Superior temporal gyrus (tissue), 1 donor: ENCODE data around the gene PTPRK.
"Not testable (repeated sequence)": the region's sequence is repeated elsewhere in the genome, so short reads cannot be mapped to it uniquely, and the experiment has no call there.

Source experiments
- DNase-seq: peaks from one replicate; pipeline ENCODE4 v3.0.0-alpha.2; 2016; ENCODE audit errors: extremely low spot score

The PTPRK gene

DNA sequence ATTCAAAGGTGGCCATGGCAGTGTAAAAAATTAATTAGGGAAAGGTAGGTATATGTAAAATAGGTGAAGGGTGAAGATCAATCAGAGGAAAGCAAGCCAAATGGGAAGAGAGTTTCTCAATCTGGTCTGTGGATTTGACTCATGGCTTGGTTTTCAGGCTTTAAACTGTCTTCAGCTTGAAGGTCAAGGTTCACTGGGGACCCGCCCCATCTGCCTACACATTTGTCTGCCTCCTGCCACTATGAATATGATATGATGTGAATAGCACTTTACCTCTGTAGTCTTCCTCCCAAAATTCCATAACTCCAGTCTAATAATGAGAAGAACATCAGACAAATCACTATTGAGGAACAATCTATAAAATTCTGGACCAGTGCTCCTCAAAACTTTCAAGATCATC is 587.3 kb downstream of the PTPRK start:
- no peak for DNase-seq

DNA sequence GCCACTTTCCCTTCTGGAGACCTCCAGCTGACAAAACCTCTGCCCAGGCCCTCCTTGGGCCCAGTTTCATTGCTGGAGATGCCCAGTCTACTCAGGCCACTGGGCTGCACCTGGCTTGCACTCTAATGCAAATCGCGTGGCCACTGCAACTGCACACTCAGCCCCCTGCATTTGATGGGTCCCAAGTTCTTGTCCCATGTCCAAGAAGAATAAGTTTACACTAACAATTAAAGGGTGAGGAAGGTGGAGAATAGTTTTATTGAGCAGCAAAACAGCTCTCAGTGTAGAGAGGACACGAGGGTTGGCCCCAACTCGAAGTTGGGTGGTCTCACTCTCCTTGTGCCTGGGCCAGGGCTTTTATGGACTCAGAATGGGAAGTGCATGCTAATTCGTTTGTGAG is 587.7 kb downstream of the PTPRK start:
- no peak for DNase-seq

DNA sequence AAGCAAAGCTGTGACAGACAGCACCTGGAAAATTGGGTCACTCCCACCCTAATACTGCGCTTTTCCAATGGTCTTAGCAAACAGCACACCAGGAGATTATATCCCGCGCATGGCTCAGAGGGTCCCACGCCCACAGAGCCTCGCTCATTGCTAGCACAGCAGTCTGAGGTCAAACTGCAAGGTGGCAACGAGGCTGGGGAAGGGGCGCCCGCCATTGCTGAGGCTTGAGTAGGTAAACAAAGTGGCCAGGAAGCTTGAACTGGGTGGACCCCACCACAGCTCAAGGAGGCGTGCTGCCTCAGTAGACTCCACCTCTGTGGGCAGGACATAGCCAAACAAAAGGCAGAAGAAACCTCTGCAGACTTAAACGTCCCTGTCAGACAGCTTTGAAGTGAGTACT is 594.0 kb downstream of the PTPRK start:
- DNase-seq = not testable (repeated sequence)

GRCh38 chr6:127924440-127924839 is 596.0 kb downstream of the PTPRK start:
- DNase-seq = no peak

GRCh38 chr6:127924031-127924430 is 596.4 kb downstream of the PTPRK start:
- no peak for DNase-seq

DNA sequence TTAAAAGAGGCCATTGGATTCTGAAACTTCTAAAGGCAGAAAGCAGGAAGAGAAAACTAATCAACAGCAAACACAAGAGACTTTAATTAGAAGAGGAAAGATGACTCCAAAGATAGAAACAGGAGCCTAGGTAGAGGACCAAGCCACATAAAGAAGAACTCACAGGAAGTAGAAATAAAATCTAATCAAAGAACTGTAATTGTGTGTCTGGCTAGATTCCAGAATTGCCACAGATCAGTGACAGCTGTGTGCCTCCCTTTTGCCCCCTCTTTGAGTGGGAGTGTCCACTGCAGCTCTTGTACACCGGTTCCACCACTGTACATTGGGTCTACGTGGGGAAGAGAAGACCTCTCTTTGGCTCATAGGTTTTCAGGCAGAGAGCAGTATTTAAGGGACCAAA is 597.3 kb downstream of the PTPRK start:
- no peak for DNase-seq

DNA sequence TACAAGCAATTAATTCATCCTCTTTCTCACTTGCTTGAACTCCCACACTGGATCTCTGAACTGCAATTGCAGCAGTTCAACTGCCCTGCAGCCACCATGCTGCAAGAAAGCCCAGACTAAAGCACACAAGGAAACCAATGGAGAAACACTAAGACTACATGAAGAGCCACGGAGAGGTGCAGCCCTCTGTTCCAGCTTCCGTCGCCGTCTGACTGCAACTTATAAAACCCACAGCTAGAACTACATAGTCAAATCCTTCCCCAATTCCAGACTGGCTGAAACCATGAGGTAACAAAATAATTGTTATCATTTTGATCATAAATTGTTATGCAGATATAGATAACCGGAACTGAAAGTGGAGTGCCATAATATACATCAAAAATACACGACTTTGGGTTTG is 598.4 kb downstream of the PTPRK start:
- no peak for DNase-seq

DNA sequence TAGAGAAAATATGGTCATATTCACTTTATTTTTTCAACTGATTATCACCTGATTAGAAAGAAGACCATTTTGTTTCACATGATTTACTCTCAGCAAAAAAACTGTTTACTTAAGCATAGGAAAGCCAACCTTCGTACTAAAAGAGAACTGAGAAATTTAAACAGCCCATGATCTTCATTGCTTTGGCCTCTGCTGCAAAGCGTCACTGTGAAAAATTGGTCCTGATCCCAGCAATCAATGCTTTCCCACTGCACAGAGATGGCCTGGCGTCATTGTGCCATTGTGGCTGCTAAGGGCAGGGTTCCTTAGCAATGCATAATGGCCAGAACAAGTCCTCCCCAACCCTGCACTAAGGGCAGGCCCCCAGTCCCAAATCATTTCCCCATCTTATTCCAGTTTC is 599.6 kb downstream of the PTPRK start:
- DNase-seq = no peak
